ENCODE data around the gene ZNF641. TPM values are rescaled to one million over a fixed set of nuclear protein-coding genes. Genes with fewer than 3 reads are reported as not detected.
"Not testable (repeated sequence)": the region's sequence is repeated elsewhere in the genome, so short reads cannot be mapped to it uniquely, and the experiment has no call there.

The ZNF641 gene
- total RNA-seq, 2 experiments from 2014 or later = 10.6 to 11.8 TPM

GRCh38 chr12:48336061-48336460 lies 14.7 kb downstream of the ZNF641 start:
- H3K9me2 ChIP-seq (ENCODE audit: insufficient read depth, low read length) = no peaks in the 10 kb centered on the region
- H3K79me2 ChIP-seq (ENCODE audit: insufficient read depth, low read depth, low read length) = no peaks in the 10 kb centered on the region
- no peak overlapping the region for H3K4me3 ChIP-seq (ENCODE audit: low read depth, low read length, poor library complexity, severe bottlenecking)
- no peak overlapping the region for H3K4me2 ChIP-seq (ENCODE audit: low read length)
- no peak overlapping the region for H3K27ac ChIP-seq (ENCODE audit: low read depth, low read length, poor library complexity, severe bottlenecking)
- no peaks in the 10 kb centered on the region for H3K9me3 ChIP-seq (ENCODE audit: low read length)
- no peak overlapping the region for H2AFZ ChIP-seq (ENCODE audit: low read length)
- no peak for DNase-seq (ENCODE audit: low spot score)
- intact Hi-C loops (cut with micrococcal nuclease; ENCODE audit: unreplicated experiment) = no loop called here
- ChIA-PET CTCF (ENCODE audit: unreplicated experiment) (no interaction called here), POLR2A (no interaction called here)
- no peaks in the 10 kb centered on the region for H3K36me3 ChIP-seq (ENCODE audit: insufficient read depth, low read length)
- no TSS peak for BruUV-seq (replicated peaks)
- no peak for TF ChIP-seq EZH2phosphoT487 (IDR thresholded peaks at IDR 0.05; ENCODE audit: borderline replicate concordance, low read depth, low read length)
- TF ChIP-seq, protein P1, sequence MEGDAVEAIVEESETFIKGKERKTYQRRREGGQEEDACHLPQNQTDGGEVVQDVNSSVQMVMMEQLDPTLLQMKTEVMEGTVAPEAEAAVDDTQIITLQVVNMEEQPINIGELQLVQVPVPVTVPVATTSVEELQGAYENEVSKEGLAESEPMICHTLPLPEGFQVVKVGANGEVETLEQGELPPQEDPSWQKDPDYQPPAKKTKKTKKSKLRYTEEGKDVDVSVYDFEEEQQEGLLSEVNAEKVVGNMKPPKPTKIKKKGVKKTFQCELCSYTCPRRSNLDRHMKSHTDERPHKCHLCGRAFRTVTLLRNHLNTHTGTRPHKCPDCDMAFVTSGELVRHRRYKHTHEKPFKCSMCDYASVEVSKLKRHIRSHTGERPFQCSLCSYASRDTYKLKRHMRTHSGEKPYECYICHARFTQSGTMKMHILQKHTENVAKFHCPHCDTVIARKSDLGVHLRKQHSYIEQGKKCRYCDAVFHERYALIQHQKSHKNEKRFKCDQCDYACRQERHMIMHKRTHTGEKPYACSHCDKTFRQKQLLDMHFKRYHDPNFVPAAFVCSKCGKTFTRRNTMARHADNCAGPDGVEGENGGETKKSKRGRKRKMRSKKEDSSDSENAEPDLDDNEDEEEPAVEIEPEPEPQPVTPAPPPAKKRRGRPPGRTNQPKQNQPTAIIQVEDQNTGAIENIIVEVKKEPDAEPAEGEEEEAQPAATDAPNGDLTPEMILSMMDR (conservative IDR thresholded peaks at IDR 0.05; ENCODE audit: low read length) = no peak
- no peaks in the 10 kb centered on the region for H4K20me1 ChIP-seq (ENCODE audit: insufficient read depth, low read length)
- no peaks in the 10 kb centered on the region for H3K4me1 ChIP-seq (ENCODE audit: insufficient read depth, low read length, poor library complexity, severe bottlenecking)

DNA sequence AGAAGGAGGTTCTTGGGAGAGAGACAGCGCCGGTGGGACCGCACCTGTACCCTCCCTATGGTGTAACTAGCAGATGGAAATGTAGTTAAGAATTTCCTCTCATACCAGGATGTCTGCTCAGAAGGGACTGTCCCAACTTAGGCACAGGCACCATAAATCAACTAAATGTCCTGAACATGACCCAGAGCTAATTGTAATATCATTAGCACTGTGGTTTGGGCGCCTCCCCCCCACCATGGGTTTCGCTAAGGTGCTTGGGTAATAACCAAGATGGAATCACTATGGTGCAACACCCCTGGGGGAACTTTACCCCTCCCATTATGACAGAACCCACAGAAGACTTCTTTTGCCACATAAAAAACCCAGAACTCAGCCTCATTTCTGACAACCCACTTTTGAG lies 15.9 kb downstream of the ZNF641 start:
- Histone ChIP-seq H3K36me3 (ENCODE audit: insufficient read depth, low read length) (no peaks in the 10 kb centered on the region), H3K79me2 (ENCODE audit: insufficient read depth, low read depth, low read length) (no peaks in the 10 kb centered on the region), H4K20me1 (ENCODE audit: insufficient read depth, low read length) (no peaks in the 10 kb centered on the region), H3K4me2 (ENCODE audit: low read length) (no peak overlapping the region), H2AFZ (ENCODE audit: low read length) (no peak overlapping the region), H3K9me3 (ENCODE audit: low read length) (no peaks in the 10 kb centered on the region), H3K27ac (ENCODE audit: low read depth, low read length, poor library complexity, severe bottlenecking) (no peak overlapping the region), H3K4me3 (ENCODE audit: low read depth, low read length, poor library complexity, severe bottlenecking) (no peak overlapping the region), H3K9me2 (ENCODE audit: insufficient read depth, low read length) (no peaks in the 10 kb centered on the region), H3K4me1 (ENCODE audit: insufficient read depth, low read length, poor library complexity, severe bottlenecking) (no peaks in the 10 kb centered on the region)
- intact Hi-C loops (cut with micrococcal nuclease; ENCODE audit: unreplicated experiment) = no loop called here
- POLR2A ChIA-PET = no interaction called here
- DNase-seq (ENCODE audit: low spot score) = no peak
- CTCF ChIA-PET (ENCODE audit: unreplicated experiment) = no interaction called here
- BruUV-seq (replicated peaks) = no TSS peak
- TF ChIP-seq EZH2phosphoT487 (IDR thresholded peaks at IDR 0.05; ENCODE audit: borderline replicate concordance, low read depth, low read length) = no peak
- TF ChIP-seq, protein P1 (conservative IDR thresholded peaks at IDR 0.05; ENCODE audit: low read length) = no peak

- intact Hi-C loops (cut with micrococcal nuclease; ENCODE audit: unreplicated experiment); H3K4me2 ChIP-seq (ENCODE audit: low read length); BruUV-seq (replicated peaks); DNase-seq (ENCODE audit: low spot score); CTCF ChIA-PET (ENCODE audit: unreplicated experiment); H3K79me2 ChIP-seq (ENCODE audit: insufficient read depth, low read depth, low read length); H4K20me1 ChIP-seq (ENCODE audit: insufficient read depth, low read length); H3K4me3 ChIP-seq (ENCODE audit: low read depth, low read length, poor library complexity, severe bottlenecking); H3K9me2 ChIP-seq (ENCODE audit: insufficient read depth, low read length); H2AFZ ChIP-seq (ENCODE audit: low read length); H3K9me3 ChIP-seq (ENCODE audit: low read length); POLR2A ChIA-PET; H3K4me1 ChIP-seq (ENCODE audit: insufficient read depth, low read length, poor library complexity, severe bottlenecking); H3K36me3 ChIP-seq (ENCODE audit: insufficient read depth, low read length); H3K27ac ChIP-seq (ENCODE audit: low read depth, low read length, poor library complexity, severe bottlenecking): not testable (repeated sequence)
These were observed 17.0 kb downstream of the ZNF641 start for GRCh38 chr12:48333680-48334079.
